K562 (cell line): Measurements from ENCODE around the gene RFNG. TPM values are rescaled to one million over a fixed set of nuclear protein-coding genes. Genes with fewer than 3 reads are reported as not detected.
A peak's percentile ranks its signal among the peaks of the same experiment; 100 is the strongest.

Source experiments
- BHLHE40 ChIP-seq: IDR thresholded peaks from 2 replicates; pipeline ENCODE4 v1.6.1; 2011; ENCODE audit warnings: low read length, improper control_type of control experiment
- BRD4 ChIP-seq: fragments of 200-600 bp; sonication (generic); IDR thresholded peaks from 2 replicates; pipeline ENCODE4 v1.6.1; 2017; ENCODE audit warnings: inconsistent platforms
- CREBBP ChIP-seq: IDR thresholded peaks from one replicate; pipeline ENCODE4 v1.6.1; 2012; ENCODE audit warnings: low read depth, mild to moderate bottlenecking, control low read depth, inconsistent platforms, low read length
- ETV1 ChIP-seq: fragments of 450-650 bp; conservative IDR thresholded peaks from 2 replicates; pipeline ENCODE4 v1.6.1; 2016; ENCODE audit warnings: missing genetic modification characterization, control low read depth, low read depth, missing compliant biosample characterization
- GABPA ChIP-seq: fragments of 200-800 bp; sonication (Bioruptor generic); conservative IDR thresholded peaks from 2 replicates; pipeline ENCODE4 v1.6.1; 2016; ENCODE audit warnings: low read depth, missing genetic modification characterization, missing compliant biosample characterization
- MYC ChIP-seq, 2 experiments: fragments of 250-450 bp in 1 of 2; sonication (Bioruptor Pico) in 1 of 2; IDR thresholded peaks; 2 replicates each; pipeline versions ENCODE4 v1.5.1 to v1.6.1; 2012 to 2021; ENCODE audit warnings: low read depth in 2 of 2, borderline replicate concordance in 1 of 2, improper control_type of control experiment in 1 of 2, low read length in 1 of 2, mild to moderate bottlenecking in 1 of 2, moderate library complexity in 1 of 2
- NBN ChIP-seq: fragments of 450-650 bp; IDR thresholded peaks from 2 replicates; pipeline ENCODE4 v1.6.1; 2016; ENCODE audit warnings: low read depth, mild to moderate bottlenecking
- RBFOX2 ChIP-seq: fragments of 200-400 bp; formaldehyde crosslinking; IDR thresholded peaks from 2 replicates; pipeline ENCODE4 v1.6.1; 2017; ENCODE audit warnings: low read depth, mild to moderate bottlenecking, low read length, moderate library complexity
- RFX1 ChIP-seq: fragments of 450-650 bp; IDR thresholded peaks from 2 replicates; pipeline ENCODE4 v1.6.1; 2016; ENCODE audit warnings: mild to moderate bottlenecking, moderate library complexity
- SAFB ChIP-seq: fragments of 200-400 bp; formaldehyde crosslinking; IDR thresholded peaks from 2 replicates; pipeline ENCODE4 v1.6.1; 2017; ENCODE audit warnings: low read depth, low read length, borderline replicate concordance
- TARDBP ChIP-seq: fragments of 450-650 bp; IDR thresholded peaks from 2 replicates; pipeline ENCODE4 v1.6.1; 2016
- ZNF263 ChIP-seq: sonication (generic); formaldehyde crosslinking; IDR thresholded peaks from 2 replicates; pipeline ENCODE4 v1.8.0; 2022; ENCODE audit warnings: mild to moderate bottlenecking, missing genetic modification reagents, borderline replicate concordance
- ZNF57 ChIP-seq: fragments of 450-650 bp; formaldehyde crosslinking; IDR thresholded peaks from 2 replicates; pipeline ENCODE4 v1.4.0; 2020; ENCODE audit warnings: mild to moderate bottlenecking, moderate library complexity
- polyA plus RNA-seq, 8 experiments: library from polyadenylated mRNA; depleted of rRNA in 4 of 8; stranded (reverse) in 5 of 8; unstranded in 3 of 8; fragments of >200 nt; fragmentation: Nextera tagmentation in 2 of 8; fragmentation: Illumina TruSeq in 1 of 8; extraction: Ambion mirVana in 2 of 8; extraction: Trizol in 1 of 8; gene quantifications; 2 replicates each; pipeline versions ENCODE4 v1.2.1 to v1.2.3, GENCODE V29; 2011 to 2014; ENCODE audit warnings: inconsistent platforms in 1 of 8, missing spikeins in 1 of 8
- total RNA-seq, 7 experiments: library from RNA; depleted of rRNA in 6 of 7; stranded (reverse); fragments of >200 nt in 6 of 7; fragmentation: Illumina TruSeq in 2 of 7; extraction: Trizol in 2 of 7; gene quantifications; 2 replicates each; pipeline versions ENCODE4 v1.2.1 to v1.2.3, GENCODE V29; 2011 to 2021; ENCODE audit warnings: low replicate concordance in 1 of 7
- TF ChIP-seq, protein P1 (sequence below): fragments of 450-650 bp; conservative IDR thresholded peaks from 2 replicates; pipeline ENCODE4 v1.6.1; 2016; ENCODE audit warnings: missing genetic modification characterization, low read depth, mild to moderate bottlenecking, missing compliant biosample characterization, moderate library complexity
- TF ChIP-seq, protein P2 (sequence below): fragments of 250-450 bp; sonication (Bioruptor Pico); IDR thresholded peaks from 2 replicates; pipeline ENCODE4 v1.4.0; 2020; ENCODE audit warnings: borderline replicate concordance

Gene RFNG
- total and polyA plus RNA-seq, 9 of the 15 experiments (the other 6 are each of a cell fraction or from before 2014, with no cell fraction given), result 0.32 to 32.8 (median 9.5) TPM

DNA sequence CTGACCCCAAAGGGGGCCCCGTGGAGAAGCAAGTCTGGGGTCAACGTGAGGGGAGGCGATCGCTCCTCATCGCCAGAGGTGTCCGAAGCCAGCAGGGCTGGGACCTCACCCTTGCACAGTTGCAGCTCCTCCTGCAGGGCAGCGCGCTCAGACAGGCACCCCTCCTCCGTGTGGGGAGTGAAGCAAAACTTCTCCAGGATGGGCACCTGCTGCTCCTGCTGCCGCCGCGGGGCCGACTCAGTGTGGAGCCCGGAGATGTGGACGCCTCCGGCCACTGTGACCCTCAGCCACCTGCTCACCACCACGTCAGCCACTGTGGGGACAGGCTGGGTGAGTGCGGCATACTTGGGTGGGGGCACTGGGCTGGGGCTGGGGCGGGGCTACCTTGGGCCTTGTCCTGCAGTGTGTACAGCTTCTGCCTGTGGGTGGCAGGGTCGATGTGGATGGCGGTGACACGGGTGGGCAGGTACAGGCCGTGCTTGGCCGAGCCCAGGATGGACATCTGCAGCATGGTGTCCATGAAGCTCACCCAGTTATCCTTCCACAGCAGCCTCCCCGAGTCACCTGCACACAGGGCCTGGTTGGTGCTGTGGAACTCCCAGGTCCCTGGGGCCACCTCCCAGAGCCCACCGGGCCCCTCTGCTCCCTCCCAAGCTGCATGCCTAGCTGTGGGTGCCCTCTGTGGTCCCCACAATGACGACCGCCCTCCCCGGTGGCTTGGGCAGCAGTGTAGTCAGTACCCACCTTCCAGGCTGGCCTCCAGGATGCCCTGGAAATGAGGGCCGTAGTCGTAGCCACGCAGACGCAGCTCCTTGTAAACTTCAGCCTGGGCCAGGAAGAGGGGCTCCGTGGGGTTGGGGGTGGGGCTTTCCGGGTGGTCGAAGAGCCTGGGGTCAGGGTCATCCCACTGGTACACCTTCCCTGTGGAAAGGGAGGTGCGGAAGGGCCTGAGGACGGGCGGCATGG is 35.6 kb upstream of the RFNG start (continued):
- TF ChIP-seq, protein P1, sequence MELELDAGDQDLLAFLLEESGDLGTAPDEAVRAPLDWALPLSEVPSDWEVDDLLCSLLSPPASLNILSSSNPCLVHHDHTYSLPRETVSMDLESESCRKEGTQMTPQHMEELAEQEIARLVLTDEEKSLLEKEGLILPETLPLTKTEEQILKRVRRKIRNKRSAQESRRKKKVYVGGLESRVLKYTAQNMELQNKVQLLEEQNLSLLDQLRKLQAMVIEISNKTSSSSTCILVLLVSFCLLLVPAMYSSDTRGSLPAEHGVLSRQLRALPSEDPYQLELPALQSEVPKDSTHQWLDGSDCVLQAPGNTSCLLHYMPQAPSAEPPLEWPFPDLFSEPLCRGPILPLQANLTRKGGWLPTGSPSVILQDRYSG (tag), result no peak
- TF ChIP-seq GABPA (tag), result no peak
- TF ChIP-seq RFX1, result no peak
- TF ChIP-seq MYC (IDR thresholded peaks at IDR 0.05; ENCODE audit: low read depth, low read length), result no peak
- no peak for TF ChIP-seq MYC (CRISPR knock-in tag; IDR thresholded peaks at IDR 0.05; ENCODE audit: borderline replicate concordance, low read depth)
- TF ChIP-seq BRD4, result no peak
- TF ChIP-seq BHLHE40, result no peak
- peak; percentile 65 for TF ChIP-seq RBFOX2
- no peak for TF ChIP-seq TARDBP
- TF ChIP-seq SAFB, result no peak
- TF ChIP-seq ETV1 (tag), result no peak
- TF ChIP-seq, protein P2, sequence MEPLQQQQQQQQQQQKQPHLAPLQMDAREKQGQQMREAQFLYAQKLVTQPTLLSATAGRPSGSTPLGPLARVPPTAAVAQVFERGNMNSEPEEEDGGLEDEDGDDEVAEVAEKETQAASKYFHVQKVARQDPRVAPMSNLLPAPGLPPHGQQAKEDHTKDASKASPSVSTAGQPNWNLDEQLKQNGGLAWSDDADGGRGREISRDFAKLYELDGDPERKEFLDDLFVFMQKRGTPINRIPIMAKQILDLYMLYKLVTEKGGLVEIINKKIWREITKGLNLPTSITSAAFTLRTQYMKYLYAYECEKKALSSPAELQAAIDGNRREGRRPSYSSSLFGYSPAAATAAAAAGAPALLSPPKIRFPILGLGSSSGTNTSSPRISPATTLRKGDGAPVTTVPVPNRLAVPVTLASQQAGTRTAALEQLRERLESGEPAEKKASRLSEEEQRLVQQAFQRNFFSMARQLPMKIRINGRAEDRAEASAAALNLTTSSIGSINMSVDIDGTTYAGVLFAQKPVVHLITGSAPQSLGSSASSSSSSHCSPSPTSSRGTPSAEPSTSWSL (CRISPR knock-in tag), result no peak
- no peak for TF ChIP-seq ZNF57 (CRISPR knock-in tag)
- TF ChIP-seq CREBBP, result no peak
- TF ChIP-seq NBN, result no peak
- no peak for TF ChIP-seq ZNF263 (CRISPR knock-in tag)
